Calu3 (cell line): ENCODE data around the gene ZC3HAV1. TPM values are rescaled to one million over a fixed set of nuclear protein-coding genes. Genes with fewer than 3 reads are reported as not detected.
"Not testable (repeated sequence)": the region's sequence is repeated elsewhere in the genome, so short reads cannot be mapped to it uniquely, and the experiment has no call there.

Experiments used
- BruUV-seq: library from RNA; stranded (reverse); fragments of 400-500 nt; replicated peaks from 2 replicates; lab custom pipeline; 2021; lab: Mats Ljungman, UMichigan
- CTCF ChIA-PET: fragments of 300-600 bp; sonication (Branson Sonifier 250); formaldehyde crosslinking; loops from one replicate; lab custom pipeline; 2022; ENCODE audit warnings: antibody characterized with exemption; lab: Charles Lee
- DNase-seq: peaks from one replicate; pipeline ENCODE4 v3.0.0; 2022
- H3K27ac Mint-ChIP-seq: one replicate; pipeline ENCODE4 v1.8.0; 2022; ENCODE audit warnings: mixed read lengths; ENCODE audit not compliant: unreplicated experiment
- H3K27me3 Mint-ChIP-seq: one replicate; pipeline ENCODE4 v1.8.0; 2022; ENCODE audit warnings: mixed read lengths; ENCODE audit not compliant: unreplicated experiment
- H3K36me3 Mint-ChIP-seq: one replicate; pipeline ENCODE4 v1.8.0; 2022; ENCODE audit warnings: mild to moderate bottlenecking, moderate library complexity, mixed read lengths; ENCODE audit not compliant: insufficient read depth, unreplicated experiment
- H3K4me1 Mint-ChIP-seq: one replicate; pipeline ENCODE4 v1.8.0; 2022; ENCODE audit warnings: mild to moderate bottlenecking, low read depth, mixed read lengths; ENCODE audit not compliant: unreplicated experiment
- H3K4me3 Mint-ChIP-seq: one replicate; pipeline ENCODE4 v1.8.0; 2022; ENCODE audit warnings: mild to moderate bottlenecking, low read depth, moderate library complexity, mixed read lengths; ENCODE audit not compliant: unreplicated experiment
- H3K9me3 Mint-ChIP-seq: one replicate; pipeline ENCODE4 v1.8.0; 2022; ENCODE audit warnings: low read depth, mixed read lengths; ENCODE audit not compliant: unreplicated experiment
- intact Hi-C: fragments of 100-400 bp; cut with micrococcal nuclease; formaldehyde crosslinking; loops from one replicate; pipeline ENCODE4 v1.10.0; 2022; ENCODE audit not compliant: unreplicated experiment
- total RNA-seq: library from RNA; stranded (reverse); gene quantifications from 2 replicates; pipeline ENCODE4 v1.2.3, GENCODE V29; 2022
- TF ChIP-seq, protein P1 (sequence below): fragments of 200-600 bp; IDR thresholded peaks from one replicate; pipeline ENCODE4 v1.8.0; 2022; ENCODE audit warnings: antibody characterized with exemption; ENCODE audit not compliant: unreplicated experiment

The ZC3HAV1 gene
- total RNA-seq, 1 experiment from 2014 or later: 63.4 TPM

- CTCF ChIA-PET: no interaction called here
- DNase-seq: peak; percentile 30
Observed at GRCh38 chr7:139108266-139109187, 993 bp downstream of the ZC3HAV1 start.

GRCh38 chr7:139106959-139107358 is 2.6 kb downstream of the ZC3HAV1 start:
- Mint-ChIP-seq H3K36me3 (peaks cover 45% of the 10 kb centered on the region), H3K9me3 (no peaks in the 10 kb centered on the region), H3K27me3 (no peaks in the 10 kb centered on the region), H3K4me1 (peaks cover 15% of the 10 kb centered on the region), H3K27ac (no peak overlapping the region), H3K4me3 (peak overlapping the region; percentile 94)
- intact Hi-C loops: loop anchor here (10.0 kb wide), 1 partner anchor 128 kb away; the partner anchor contains the start of gene UBN2
- no TSS peak for BruUV-seq
- no peak for DNase-seq
- TF ChIP-seq, protein P1, sequence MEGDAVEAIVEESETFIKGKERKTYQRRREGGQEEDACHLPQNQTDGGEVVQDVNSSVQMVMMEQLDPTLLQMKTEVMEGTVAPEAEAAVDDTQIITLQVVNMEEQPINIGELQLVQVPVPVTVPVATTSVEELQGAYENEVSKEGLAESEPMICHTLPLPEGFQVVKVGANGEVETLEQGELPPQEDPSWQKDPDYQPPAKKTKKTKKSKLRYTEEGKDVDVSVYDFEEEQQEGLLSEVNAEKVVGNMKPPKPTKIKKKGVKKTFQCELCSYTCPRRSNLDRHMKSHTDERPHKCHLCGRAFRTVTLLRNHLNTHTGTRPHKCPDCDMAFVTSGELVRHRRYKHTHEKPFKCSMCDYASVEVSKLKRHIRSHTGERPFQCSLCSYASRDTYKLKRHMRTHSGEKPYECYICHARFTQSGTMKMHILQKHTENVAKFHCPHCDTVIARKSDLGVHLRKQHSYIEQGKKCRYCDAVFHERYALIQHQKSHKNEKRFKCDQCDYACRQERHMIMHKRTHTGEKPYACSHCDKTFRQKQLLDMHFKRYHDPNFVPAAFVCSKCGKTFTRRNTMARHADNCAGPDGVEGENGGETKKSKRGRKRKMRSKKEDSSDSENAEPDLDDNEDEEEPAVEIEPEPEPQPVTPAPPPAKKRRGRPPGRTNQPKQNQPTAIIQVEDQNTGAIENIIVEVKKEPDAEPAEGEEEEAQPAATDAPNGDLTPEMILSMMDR: no peak
- CTCF ChIA-PET: no interaction called here

More at GRCh38 chr7:139108266-139109187, 993 bp downstream of the ZC3HAV1 start:
- H3K9me3 Mint-ChIP-seq: no peaks in the 10 kb centered on the region
- H3K27ac Mint-ChIP-seq: peak overlapping the region; percentile 61
- intact Hi-C loops: loop anchor here (10.0 kb wide), 1 partner anchor 126 kb away; the partner anchor contains the start of gene UBN2
- no TSS peak for BruUV-seq
- peaks cover 19% of the 10 kb centered on the region for H3K4me1 Mint-ChIP-seq
- peaks cover 40% of the 10 kb centered on the region for H3K36me3 Mint-ChIP-seq
- H3K27me3 Mint-ChIP-seq: no peaks in the 10 kb centered on the region
- peak overlapping the region; percentile 94 for H3K4me3 Mint-ChIP-seq
- TF ChIP-seq, protein P1: no peak

DNA sequence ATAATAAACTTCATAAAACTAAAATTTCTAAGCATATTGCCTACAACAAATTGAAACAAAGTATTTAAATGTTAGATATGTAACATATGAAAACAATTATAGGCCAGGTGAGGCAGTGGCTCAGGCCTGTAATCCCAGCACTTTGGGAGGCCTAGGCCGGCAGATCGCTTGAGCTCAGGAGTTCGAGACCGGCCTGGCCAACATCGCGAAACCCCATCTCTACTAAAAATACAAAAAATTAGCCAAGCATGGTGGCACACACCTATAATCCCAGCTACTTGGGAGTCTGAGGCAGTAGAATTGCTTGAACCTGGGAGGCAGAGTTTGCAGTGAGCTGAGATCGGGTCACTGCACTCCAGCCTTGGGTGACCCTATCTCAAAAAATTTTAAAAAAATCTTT is 3.3 kb downstream of the ZC3HAV1 start:
- DNase-seq, H3K9me3 Mint-ChIP-seq, H3K27me3 Mint-ChIP-seq, H3K4me3 Mint-ChIP-seq, H3K4me1 Mint-ChIP-seq, H3K27ac Mint-ChIP-seq, BruUV-seq, CTCF ChIA-PET: not testable (repeated sequence)
- peaks cover 45% of the 10 kb centered on the region for H3K36me3 Mint-ChIP-seq
- intact Hi-C loops: loop anchor here (10.0 kb wide), 1 partner anchor 129 kb away; the partner anchor contains the start of gene UBN2

- TF ChIP-seq, protein P1: no peak
- CTCF ChIA-PET: interaction anchor here (0.7 kb wide), 1 partner anchor 13 kb away, joined by 5 read pairs; no protein-coding TSS in a partner anchor
- no peak for DNase-seq
- intact Hi-C loops: loop anchor here (10.0 kb wide), 1 partner anchor 129 kb away; the partner anchor contains the start of gene UBN2
- H3K9me3 Mint-ChIP-seq: no peaks in the 10 kb centered on the region
- H3K27ac Mint-ChIP-seq: no peak overlapping the region
- H3K27me3 Mint-ChIP-seq: no peaks in the 10 kb centered on the region
- peaks cover 8% of the 10 kb centered on the region for H3K4me1 Mint-ChIP-seq
- H3K36me3 Mint-ChIP-seq: peaks cover 52% of the 10 kb centered on the region
- no peak overlapping the region for H3K4me3 Mint-ChIP-seq
- no TSS peak for BruUV-seq
Observed at GRCh38 chr7:139105484-139105883, 4.0 kb downstream of the ZC3HAV1 start.
